ENCODE measurements around the gene BCL2.

DNA sequence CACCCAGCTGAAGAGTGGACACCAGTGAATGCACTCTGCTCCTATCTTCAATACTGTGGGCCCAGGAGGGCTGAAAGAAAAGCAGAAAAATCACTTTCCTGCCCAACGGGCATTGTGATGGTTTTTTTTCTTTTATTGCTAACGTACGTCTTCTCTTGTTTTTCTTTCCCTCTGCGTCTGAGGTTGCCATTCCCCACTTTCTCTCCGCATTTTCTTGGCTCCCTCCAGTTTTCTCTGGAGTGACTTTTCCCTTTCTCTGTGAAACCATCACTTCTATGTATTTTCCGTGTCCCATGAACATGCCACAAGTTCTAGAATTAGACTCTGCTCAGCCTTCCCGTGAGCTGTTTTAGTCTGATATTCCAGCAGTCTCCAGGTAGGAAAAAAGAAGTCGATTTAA, 169.2 kb downstream of the BCL2 start:
- TF ChIP-seq, protein P1, sequence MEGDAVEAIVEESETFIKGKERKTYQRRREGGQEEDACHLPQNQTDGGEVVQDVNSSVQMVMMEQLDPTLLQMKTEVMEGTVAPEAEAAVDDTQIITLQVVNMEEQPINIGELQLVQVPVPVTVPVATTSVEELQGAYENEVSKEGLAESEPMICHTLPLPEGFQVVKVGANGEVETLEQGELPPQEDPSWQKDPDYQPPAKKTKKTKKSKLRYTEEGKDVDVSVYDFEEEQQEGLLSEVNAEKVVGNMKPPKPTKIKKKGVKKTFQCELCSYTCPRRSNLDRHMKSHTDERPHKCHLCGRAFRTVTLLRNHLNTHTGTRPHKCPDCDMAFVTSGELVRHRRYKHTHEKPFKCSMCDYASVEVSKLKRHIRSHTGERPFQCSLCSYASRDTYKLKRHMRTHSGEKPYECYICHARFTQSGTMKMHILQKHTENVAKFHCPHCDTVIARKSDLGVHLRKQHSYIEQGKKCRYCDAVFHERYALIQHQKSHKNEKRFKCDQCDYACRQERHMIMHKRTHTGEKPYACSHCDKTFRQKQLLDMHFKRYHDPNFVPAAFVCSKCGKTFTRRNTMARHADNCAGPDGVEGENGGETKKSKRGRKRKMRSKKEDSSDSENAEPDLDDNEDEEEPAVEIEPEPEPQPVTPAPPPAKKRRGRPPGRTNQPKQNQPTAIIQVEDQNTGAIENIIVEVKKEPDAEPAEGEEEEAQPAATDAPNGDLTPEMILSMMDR (IDR thresholded peaks at IDR 0.05; ENCODE audit: low read depth, low read length) = no peak
- no peak for TF ChIP-seq EZH2phosphoT487 (IDR thresholded peaks at IDR 0.05; ENCODE audit: low read depth)
